Neural cell (in vitro differentiated cells): ENCODE measurements around the gene RASAL2. TPM values are rescaled to one million over a fixed set of nuclear protein-coding genes. Genes with fewer than 3 reads are reported as not detected.

Source experiments
- H2AFZ ChIP-seq: fragments of 200-600, 300-800 bp; sonication (generic), shearing (Covaris generic); 2 replicates; pipeline ENCODE4 v1.6.0; 2014; ENCODE audit warnings: low read depth, mild to moderate bottlenecking, antibody characterized with exemption, low read length, moderate library complexity
- H3F3A ChIP-seq: fragments of 200-600 bp; shearing (Covaris generic); 2 replicates; pipeline ENCODE4 v1.6.1; 2016; ENCODE audit warnings: mild to moderate bottlenecking, moderate library complexity, mixed read lengths, antibody characterized with exemption, low read length; ENCODE audit not compliant: insufficient read depth, poor library complexity, severe bottlenecking
- H3K27ac ChIP-seq: fragments of 200-600, 300-800 bp; sonication (generic), shearing (Covaris generic); 2 replicates; pipeline ENCODE4 v1.5.1; 2014; ENCODE audit warnings: mild to moderate bottlenecking, low read length, moderate library complexity
- H3K27me3 ChIP-seq: fragments of 300-800, 200-600 bp; sonication (generic), shearing (Covaris generic); 2 replicates; pipeline ENCODE4 v1.6.0; 2014; ENCODE audit warnings: mild to moderate bottlenecking, low read depth, low read length, moderate library complexity; ENCODE audit not compliant: insufficient read depth
- H3K36me3 ChIP-seq: fragments of 300-800, 200-600 bp; sonication (generic), shearing (Covaris generic); 2 replicates; pipeline ENCODE4 v1.5.1; 2014; ENCODE audit warnings: mild to moderate bottlenecking, antibody characterized with exemption, low read length, moderate library complexity; ENCODE audit not compliant: insufficient read depth
- H3K4me2 ChIP-seq: fragments of 300-800, 200-600 bp; sonication (generic), shearing (Covaris generic); 2 replicates; pipeline ENCODE4 v1.6.0; 2014; ENCODE audit warnings: mild to moderate bottlenecking, low read length
- H3K4me3 ChIP-seq: fragments of 300-800, 200-600 bp; sonication (generic), shearing (Covaris generic); 2 replicates; pipeline ENCODE4 v1.5.1; 2014; ENCODE audit warnings: mild to moderate bottlenecking, low read length, moderate library complexity
- H3K79me2 ChIP-seq: fragments of 200-600 bp; shearing (Covaris generic); replicated peaks from 2 replicates; pipeline ENCODE4 v1.6.0; 2014; ENCODE audit warnings: mild to moderate bottlenecking, low read length, moderate library complexity; ENCODE audit not compliant: insufficient read depth
- H3K9ac ChIP-seq: fragments of 300-800, 200-600 bp; sonication (generic), shearing (Covaris generic); 2 replicates; pipeline ENCODE4 v1.6.1; 2016; ENCODE audit warnings: mild to moderate bottlenecking, low read length, mixed read lengths
- H3K9me2 ChIP-seq: fragments of 200-600 bp; shearing (Covaris generic); 2 replicates; pipeline ENCODE4 v1.6.1; 2016; ENCODE audit warnings: mild to moderate bottlenecking, low read length, mixed read lengths; ENCODE audit not compliant: insufficient read depth
- H3K9me3 ChIP-seq: fragments of 200-600, 300-800 bp; sonication (generic), shearing (Covaris generic); 2 replicates; pipeline ENCODE4 v1.6.1; 2016; ENCODE audit warnings: mild to moderate bottlenecking, mixed run types, low read length, moderate library complexity, mixed read lengths
- H4K20me1 ChIP-seq: fragments of 200-600 bp; shearing (Covaris generic); 2 replicates; pipeline ENCODE4 v1.6.1; 2016; ENCODE audit warnings: mild to moderate bottlenecking, mixed run types; ENCODE audit not compliant: insufficient read depth
- EP300 ChIP-seq: fragments of 450-650 bp; conservative IDR thresholded peaks from 2 replicates; pipeline ENCODE4 v1.6.1; 2014; ENCODE audit warnings: antibody characterized with exemption, mild to moderate bottlenecking, moderate library complexity; ENCODE audit not compliant: poor library complexity, severe bottlenecking
- EZH2 ChIP-seq: fragments of 200-600, 300-800 bp; shearing (Covaris generic), sonication (generic); IDR thresholded peaks from 2 replicates; pipeline ENCODE4 v1.6.1; 2014; ENCODE audit warnings: antibody characterized with exemption, low read length, borderline replicate concordance, mild to moderate bottlenecking; ENCODE audit not compliant: insufficient read depth, poor library complexity, severe bottlenecking
- MXI1 ChIP-seq: fragments of 450-650 bp; conservative IDR thresholded peaks from 2 replicates; pipeline ENCODE4 v1.6.1; 2014; ENCODE audit warnings: antibody characterized with exemption, mild to moderate bottlenecking; ENCODE audit not compliant: poor library complexity, severe bottlenecking
- POLR2AphosphoS5 ChIP-seq: IDR thresholded peaks from 2 replicates; pipeline ENCODE4 v1.6.1; 2012
- RAD21 ChIP-seq: fragments of 450-650 bp; conservative IDR thresholded peaks from 2 replicates; pipeline ENCODE4 v1.6.1; 2014; ENCODE audit warnings: antibody characterized with exemption, mild to moderate bottlenecking, moderate library complexity
- SMC3 ChIP-seq: fragments of 450-650 bp; conservative IDR thresholded peaks from 2 replicates; pipeline ENCODE4 v1.6.1; 2014; ENCODE audit warnings: antibody characterized with exemption, mild to moderate bottlenecking, moderate library complexity; ENCODE audit not compliant: poor library complexity
- TAF1 ChIP-seq: IDR thresholded peaks from 2 replicates; pipeline ENCODE4 v1.6.1; 2012; ENCODE audit warnings: low read depth
- polyA plus RNA-seq: library from polyadenylated mRNA; depleted of rRNA; stranded (reverse); fragments of >200 nt; gene quantifications from 2 replicates; pipeline ENCODE4 v1.2.3, GENCODE V29; 2014
- TF ChIP-seq, protein P1 (sequence below): fragments of 450-650 bp; IDR thresholded peaks from 2 replicates; pipeline ENCODE4 v1.5.1; 2014; ENCODE audit warnings: antibody characterized with exemption, mild to moderate bottlenecking, moderate library complexity; ENCODE audit not compliant: poor library complexity, severe bottlenecking
- TF ChIP-seq, protein P2 (sequence below): IDR thresholded peaks from 2 replicates; pipeline ENCODE4 v1.6.1; 2012; ENCODE audit warnings: borderline replicate concordance

RASAL2 gene
- polyA plus RNA-seq, 1 donor from 2014 or later = 73.3 TPM

DNA sequence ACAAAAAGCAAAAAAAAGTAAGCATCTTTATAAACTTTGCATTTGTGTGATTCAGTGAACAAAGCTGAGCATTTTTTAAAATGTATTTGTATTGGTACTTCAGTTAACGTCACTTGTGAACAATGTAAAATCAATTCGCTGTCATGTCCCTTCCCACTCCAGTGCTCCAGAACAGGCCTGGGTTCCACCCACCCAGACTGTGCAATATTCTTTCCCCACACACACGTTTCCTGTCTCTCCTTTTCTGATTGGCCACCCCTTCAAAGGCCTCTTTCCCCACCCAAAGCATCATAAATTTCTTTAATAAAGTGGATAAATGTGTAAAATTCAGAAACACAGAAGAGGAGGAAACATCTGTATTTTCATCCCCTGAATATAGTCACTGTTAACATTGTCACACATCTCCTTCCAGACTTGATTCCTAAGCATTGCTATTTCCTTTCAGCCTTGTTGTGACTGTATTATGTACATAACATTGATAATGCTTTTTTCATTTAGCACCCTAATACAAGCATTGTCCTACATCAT, 390.9 kb downstream of the RASAL2 start:
- no peaks in the 10 kb centered on the region for H3K9me3 ChIP-seq
- no peak for TF ChIP-seq SMC3
- TF ChIP-seq, protein P1, sequence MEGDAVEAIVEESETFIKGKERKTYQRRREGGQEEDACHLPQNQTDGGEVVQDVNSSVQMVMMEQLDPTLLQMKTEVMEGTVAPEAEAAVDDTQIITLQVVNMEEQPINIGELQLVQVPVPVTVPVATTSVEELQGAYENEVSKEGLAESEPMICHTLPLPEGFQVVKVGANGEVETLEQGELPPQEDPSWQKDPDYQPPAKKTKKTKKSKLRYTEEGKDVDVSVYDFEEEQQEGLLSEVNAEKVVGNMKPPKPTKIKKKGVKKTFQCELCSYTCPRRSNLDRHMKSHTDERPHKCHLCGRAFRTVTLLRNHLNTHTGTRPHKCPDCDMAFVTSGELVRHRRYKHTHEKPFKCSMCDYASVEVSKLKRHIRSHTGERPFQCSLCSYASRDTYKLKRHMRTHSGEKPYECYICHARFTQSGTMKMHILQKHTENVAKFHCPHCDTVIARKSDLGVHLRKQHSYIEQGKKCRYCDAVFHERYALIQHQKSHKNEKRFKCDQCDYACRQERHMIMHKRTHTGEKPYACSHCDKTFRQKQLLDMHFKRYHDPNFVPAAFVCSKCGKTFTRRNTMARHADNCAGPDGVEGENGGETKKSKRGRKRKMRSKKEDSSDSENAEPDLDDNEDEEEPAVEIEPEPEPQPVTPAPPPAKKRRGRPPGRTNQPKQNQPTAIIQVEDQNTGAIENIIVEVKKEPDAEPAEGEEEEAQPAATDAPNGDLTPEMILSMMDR = no peak
- TF ChIP-seq RAD21 = no peak
- TF ChIP-seq EZH2 = no peak
- no peak for TF ChIP-seq POLR2AphosphoS5
- no peak for TF ChIP-seq EP300
- TF ChIP-seq MXI1 = no peak
- H3K27ac ChIP-seq = no peak overlapping the region
- H3K9ac ChIP-seq = no peak overlapping the region
- no peaks in the 10 kb centered on the region for H4K20me1 ChIP-seq
- no peaks in the 10 kb centered on the region for H3K36me3 ChIP-seq
- no peak overlapping the region for H3K4me3 ChIP-seq
- no peak overlapping the region for H2AFZ ChIP-seq
- no peak overlapping the region for H3K4me2 ChIP-seq
- no peaks in the 10 kb centered on the region for H3F3A ChIP-seq
- no peaks in the 10 kb centered on the region for H3K27me3 ChIP-seq
- no peaks in the 10 kb centered on the region for H3K79me2 ChIP-seq
- H3K9me2 ChIP-seq = no peaks in the 10 kb centered on the region

DNA sequence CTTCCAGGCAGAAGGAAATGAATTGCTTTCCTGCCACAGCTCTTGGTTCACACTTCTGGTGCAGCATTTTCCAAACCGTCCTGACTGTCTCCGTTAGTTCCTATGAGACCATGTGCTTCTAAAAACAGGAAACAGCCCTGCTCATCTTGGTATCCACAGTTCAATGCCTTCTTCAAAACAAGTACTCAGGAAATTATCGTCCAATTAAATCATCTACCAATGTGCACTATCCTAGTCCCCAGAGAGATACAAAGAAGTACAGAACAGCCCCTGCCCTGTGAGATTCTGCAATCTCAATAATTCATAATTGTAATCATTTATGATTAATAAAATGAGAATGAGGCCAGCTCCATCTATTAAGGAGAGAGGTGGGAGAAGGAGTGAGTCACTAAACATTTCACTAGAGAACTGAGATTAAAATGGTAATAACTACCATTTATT, 391.7 kb downstream of the RASAL2 start:
- H3K27ac ChIP-seq = no peak overlapping the region
- H3K27me3 ChIP-seq = no peaks in the 10 kb centered on the region
- H3K36me3 ChIP-seq = no peaks in the 10 kb centered on the region
- no peaks in the 10 kb centered on the region for H3K79me2 ChIP-seq
- H3K4me2 ChIP-seq = no peak overlapping the region
- TF ChIP-seq, protein P2, sequence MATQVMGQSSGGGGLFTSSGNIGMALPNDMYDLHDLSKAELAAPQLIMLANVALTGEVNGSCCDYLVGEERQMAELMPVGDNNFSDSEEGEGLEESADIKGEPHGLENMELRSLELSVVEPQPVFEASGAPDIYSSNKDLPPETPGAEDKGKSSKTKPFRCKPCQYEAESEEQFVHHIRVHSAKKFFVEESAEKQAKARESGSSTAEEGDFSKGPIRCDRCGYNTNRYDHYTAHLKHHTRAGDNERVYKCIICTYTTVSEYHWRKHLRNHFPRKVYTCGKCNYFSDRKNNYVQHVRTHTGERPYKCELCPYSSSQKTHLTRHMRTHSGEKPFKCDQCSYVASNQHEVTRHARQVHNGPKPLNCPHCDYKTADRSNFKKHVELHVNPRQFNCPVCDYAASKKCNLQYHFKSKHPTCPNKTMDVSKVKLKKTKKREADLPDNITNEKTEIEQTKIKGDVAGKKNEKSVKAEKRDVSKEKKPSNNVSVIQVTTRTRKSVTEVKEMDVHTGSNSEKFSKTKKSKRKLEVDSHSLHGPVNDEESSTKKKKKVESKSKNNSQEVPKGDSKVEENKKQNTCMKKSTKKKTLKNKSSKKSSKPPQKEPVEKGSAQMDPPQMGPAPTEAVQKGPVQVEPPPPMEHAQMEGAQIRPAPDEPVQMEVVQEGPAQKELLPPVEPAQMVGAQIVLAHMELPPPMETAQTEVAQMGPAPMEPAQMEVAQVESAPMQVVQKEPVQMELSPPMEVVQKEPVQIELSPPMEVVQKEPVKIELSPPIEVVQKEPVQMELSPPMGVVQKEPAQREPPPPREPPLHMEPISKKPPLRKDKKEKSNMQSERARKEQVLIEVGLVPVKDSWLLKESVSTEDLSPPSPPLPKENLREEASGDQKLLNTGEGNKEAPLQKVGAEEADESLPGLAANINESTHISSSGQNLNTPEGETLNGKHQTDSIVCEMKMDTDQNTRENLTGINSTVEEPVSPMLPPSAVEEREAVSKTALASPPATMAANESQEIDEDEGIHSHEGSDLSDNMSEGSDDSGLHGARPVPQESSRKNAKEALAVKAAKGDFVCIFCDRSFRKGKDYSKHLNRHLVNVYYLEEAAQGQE = no peak
- no peak for TF ChIP-seq MXI1
- TF ChIP-seq EZH2 = no peak
- TF ChIP-seq, protein P1 = no peak
- no peak for TF ChIP-seq EP300
- TF ChIP-seq RAD21 = no peak
- TF ChIP-seq SMC3 = no peak
- TF ChIP-seq TAF1 = no peak
- TF ChIP-seq POLR2AphosphoS5 = no peak
- no peaks in the 10 kb centered on the region for H4K20me1 ChIP-seq
- no peak overlapping the region for H2AFZ ChIP-seq
- H3K9me2 ChIP-seq = no peaks in the 10 kb centered on the region
- H3K9ac ChIP-seq = no peak overlapping the region
- H3K9me3 ChIP-seq = no peaks in the 10 kb centered on the region
- no peak overlapping the region for H3K4me3 ChIP-seq
- no peaks in the 10 kb centered on the region for H3F3A ChIP-seq
